HCT116 (cell line): Measurements from ENCODE around the gene LNP1. TPM values are rescaled to one million over a fixed set of nuclear protein-coding genes. Genes with fewer than 3 reads are reported as not detected.

Source experiments
- ATAC-seq: fragments of 200-7000 bp; cut with Tn5 transposase; 2 replicates; pipeline ENCODE4 v1.9.1; 2020; ENCODE audit warnings: mild to moderate bottlenecking, moderate library complexity
- BruUV-seq: library from RNA; stranded (reverse); fragments of 400-500 nt; replicated peaks from 2 replicates; lab custom pipeline; 2021; lab: Mats Ljungman, UMichigan
- CTCF ChIA-PET: fragments of 300-600 bp; sonication (Branson Sonifier 250); formaldehyde crosslinking; loops from one replicate; lab custom pipeline; 2021; ENCODE audit warnings: antibody characterized with exemption; lab: Charles Lee
- POLR2A ChIA-PET: fragments of 300-600, 350-600 bp; sonication (Branson Sonifier 250); formaldehyde crosslinking; loops from one replicate; lab custom pipeline; 2021; ENCODE audit warnings: antibody characterized with exemption; lab: Charles Lee
- RAD21 ChIA-PET, 2 experiments: fragments of 300-600 bp; sonication (Branson Sonifier 250); formaldehyde crosslinking; loops; one replicate each; lab custom pipeline; 2023; ENCODE audit warnings: low total read pairs in 2 of 2; ENCODE audit not compliant: uncharacterized antibody in 2 of 2, unreplicated experiment in 2 of 2, low non-redundant PET in 1 of 2; lab: Charles Lee
- DNase-seq: peaks from one replicate; pipeline ENCODE4 v3.0.0-alpha.2; 2010; ENCODE audit warnings: low read depth, low spot score
- H2AFZ ChIP-seq: fragments of 200-600 bp; shearing (Covaris generic), sonication (generic); 2 replicates; pipeline ENCODE4 v1.6.1; 2017; ENCODE audit warnings: low read depth, mixed run types, mixed read lengths, antibody characterized with exemption, low read length; ENCODE audit not compliant: poor library complexity, severe bottlenecking
- H3K27ac ChIP-seq: 2 replicates; pipeline ENCODE4 v1.5.1; 2012; ENCODE audit warnings: low read depth, low read length
- H3K27me3 ChIP-seq: fragments of 200-600 bp; sonication (generic); 2 replicates; pipeline ENCODE4 v1.6.1; 2016; ENCODE audit warnings: mixed run types, low read length, mixed read lengths; ENCODE audit not compliant: insufficient read depth
- H3K36me3 ChIP-seq, 2 experiments: fragments of 200-500 bp in 1 of 2; fragments of 200-600 bp in 1 of 2; sonication (Bioruptor generic) in 1 of 2; sonication (generic) in 1 of 2; 2 replicates each; pipeline versions ENCODE4 v1.5.1 to v1.6.1; 2014 to 2016; ENCODE audit warnings: low read length in 2 of 2, inconsistent platforms in 1 of 2, mixed read lengths in 1 of 2, mixed run types in 1 of 2; ENCODE audit not compliant: insufficient read depth in 2 of 2, control insufficient read depth in 1 of 2
- H3K4me1 ChIP-seq, 2 experiments: fragments of 200-600 bp in 1 of 2; sonication (generic) in 1 of 2; 2 replicates each; pipeline versions ENCODE4 v1.5.1 to v1.6.1; 2012 to 2017; ENCODE audit warnings: low read length in 2 of 2, inconsistent platforms in 1 of 2, mild to moderate bottlenecking in 1 of 2, mixed read lengths in 1 of 2, mixed run types in 1 of 2, moderate library complexity in 1 of 2; ENCODE audit not compliant: insufficient read depth in 2 of 2, control insufficient read depth in 1 of 2
- H3K4me2 ChIP-seq: fragments of 200-600 bp; sonication (generic); 2 replicates; pipeline ENCODE4 v1.6.1; 2017; ENCODE audit warnings: mixed run types, low read length, mixed read lengths
- H3K4me3 ChIP-seq, 2 experiments: fragments of 200-600 bp in 1 of 2; sonication (generic) in 1 of 2; replicated peaks in 1 of 2; 2 replicates each; pipeline ENCODE4 v1.5.1; 2011 to 2016; ENCODE audit warnings: low read length in 2 of 2, control low read depth in 1 of 2, low read depth in 1 of 2, mild to moderate bottlenecking in 1 of 2, mixed read lengths in 1 of 2, mixed run types in 1 of 2
- H3K79me2 ChIP-seq: fragments of 200-600 bp; sonication (generic); 2 replicates; pipeline ENCODE4 v1.6.1; 2017; ENCODE audit warnings: mild to moderate bottlenecking, mixed run types, low read length, moderate library complexity, mixed read lengths; ENCODE audit not compliant: insufficient read depth
- H3K9ac ChIP-seq: fragments of 200-600 bp; sonication (generic); 2 replicates; pipeline ENCODE4 v1.6.1; 2016; ENCODE audit warnings: low read length, mixed read lengths
- H3K9me2 ChIP-seq: fragments of 200-600 bp; sonication (generic), shearing (Covaris generic); 2 replicates; pipeline ENCODE4 v1.6.1; 2017; ENCODE audit warnings: mixed run types, mild to moderate bottlenecking, moderate library complexity; ENCODE audit not compliant: insufficient read depth
- H3K9me3 ChIP-seq, 2 experiments: fragments of 200-500 bp in 1 of 2; fragments of 200-600 bp in 1 of 2; sonication (Bioruptor generic) in 1 of 2; sonication (generic) in 1 of 2; 2 replicates each; pipeline ENCODE4 v1.6.1; 2014 to 2017; ENCODE audit warnings: low read length in 2 of 2, mixed read lengths in 2 of 2, inconsistent platforms in 1 of 2, low read depth in 1 of 2, mild to moderate bottlenecking in 1 of 2, mixed run types in 1 of 2, moderate library complexity in 1 of 2; ENCODE audit not compliant: control insufficient read depth in 1 of 2, insufficient read depth in 1 of 2
- H4K20me1 ChIP-seq: fragments of 200-600 bp; sonication (generic), shearing (Covaris generic); 2 replicates; pipeline ENCODE4 v1.6.1; 2017; ENCODE audit warnings: mixed run types, mild to moderate bottlenecking, moderate library complexity; ENCODE audit not compliant: insufficient read depth
- CBX3 ChIP-seq: IDR thresholded peaks from 2 replicates; pipeline ENCODE4 v1.6.1; 2012; ENCODE audit warnings: low read depth
- FOSL1 ChIP-seq: IDR thresholded peaks from 2 replicates; pipeline ENCODE4 v1.6.1; 2012; ENCODE audit warnings: low read depth
- ZFX ChIP-seq: fragments of 450-650 bp; IDR thresholded peaks from 2 replicates; pipeline ENCODE4 v1.6.1; 2017
- intact Hi-C: fragments of 100-400 bp; cut with micrococcal nuclease; formaldehyde crosslinking; loops from 2 replicates; pipeline ENCODE4 v1.10.0; 2022
- total RNA-seq: library from RNA; stranded (reverse); gene quantifications from one replicate; pipeline ENCODE4 v1.2.1, GENCODE V29; 2021; ENCODE audit not compliant: unreplicated experiment

The LNP1 gene
- total RNA-seq, 1 experiment from 2014 or later, result 1.6 TPM

DNA sequence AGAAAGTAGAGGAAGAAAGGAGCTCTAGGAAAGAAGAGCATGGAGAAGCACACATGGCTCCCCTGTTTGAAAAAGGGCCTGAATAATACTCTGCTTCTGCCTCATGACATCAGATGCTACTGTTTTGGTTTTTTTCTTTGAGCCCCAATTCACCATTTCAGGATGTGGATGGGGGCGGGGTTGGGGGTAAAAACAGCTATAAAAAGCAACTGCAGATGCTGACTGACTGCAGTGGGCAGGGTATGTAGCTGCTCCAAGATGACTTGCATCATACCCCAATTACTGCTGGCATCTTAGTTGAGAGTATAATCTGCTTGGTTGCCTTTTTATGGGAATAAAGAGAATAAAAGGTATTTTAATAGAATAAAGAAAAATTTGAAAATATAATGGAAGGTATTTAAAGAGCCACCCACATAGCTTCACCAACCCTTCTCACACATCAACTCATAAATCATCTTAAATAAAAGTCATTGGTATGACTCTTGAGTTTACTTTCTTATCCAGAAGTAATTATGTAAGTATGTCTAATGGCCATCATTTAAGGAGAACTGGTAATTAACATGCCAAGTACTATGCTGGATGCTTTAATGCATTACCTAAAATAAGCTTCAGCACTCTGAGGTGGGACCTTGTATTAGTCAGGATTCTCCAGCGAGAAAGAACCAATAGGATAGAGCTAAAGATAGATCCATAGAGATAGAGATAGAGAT is 54.7 kb downstream of the LNP1 start:
- ATAC-seq (no peak), DNase-seq (no peak)
- H3K27ac ChIP-seq, result no peak overlapping the region
- H3K9me2 ChIP-seq, result no peaks in the 10 kb centered on the region
- no peak overlapping the region for H3K9ac ChIP-seq
- ChIA-PET POLR2A (no interaction called here), CTCF (no interaction called here), RAD21 (no interaction called here)
- intact Hi-C loops, result no loop called here
- no peak overlapping the region for H3K4me2 ChIP-seq
- no peaks in the 10 kb centered on the region for H3K36me3 ChIP-seq
- H3K9me3 ChIP-seq, result no peaks in the 10 kb centered on the region
- no peaks in the 10 kb centered on the region for H3K27me3 ChIP-seq
- TF ChIP-seq ZFX (no peak), FOSL1 (no peak)
- H2AFZ ChIP-seq, result no peak overlapping the region
- H3K4me3 ChIP-seq, result no peak overlapping the region
- no TSS peak for BruUV-seq
- no peaks in the 10 kb centered on the region for H3K4me1 ChIP-seq
- no peaks in the 10 kb centered on the region for H4K20me1 ChIP-seq
- no peaks in the 10 kb centered on the region for H3K79me2 ChIP-seq

DNA sequence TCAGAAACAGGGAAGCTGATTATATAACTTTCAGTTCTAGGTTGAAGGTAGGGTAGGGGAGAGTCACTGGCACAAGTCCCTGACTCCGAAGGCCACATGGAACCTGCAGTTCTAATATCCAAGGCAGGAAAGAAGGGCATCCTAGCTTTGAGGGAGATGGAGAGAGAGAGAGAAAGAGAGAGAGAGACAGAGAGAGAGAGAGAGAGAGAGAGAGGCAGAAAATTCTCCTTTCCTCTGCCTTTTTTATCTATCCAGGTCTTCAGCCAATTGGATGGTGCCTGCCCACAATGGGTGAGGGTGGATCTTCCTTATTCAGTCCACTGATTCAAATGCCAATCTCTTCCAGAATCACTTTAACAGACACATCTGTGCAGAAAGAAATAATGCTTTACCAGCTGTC is 55.4 kb downstream of the LNP1 start:
- no peak for TF ChIP-seq CBX3
- DNase-seq, result no peak
- Histone ChIP-seq H3K9me3 (no peaks in the 10 kb centered on the region), H4K20me1 (no peaks in the 10 kb centered on the region), H3K27me3 (no peaks in the 10 kb centered on the region), H3K9me2 (no peaks in the 10 kb centered on the region), H3K36me3 (no peaks in the 10 kb centered on the region), H3K27ac (no peak overlapping the region), H3K79me2 (no peaks in the 10 kb centered on the region), H3K4me1 (no peaks in the 10 kb centered on the region), H2AFZ (no peak overlapping the region), H3K9ac (no peak overlapping the region), H3K4me3 (no peak overlapping the region), H3K4me2 (no peak overlapping the region)
- CTCF ChIA-PET, result no interaction called here
- intact Hi-C loops, result no loop called here
- POLR2A ChIA-PET, result no interaction called here
- RAD21 ChIA-PET, result no interaction called here
- no peak for ATAC-seq
- BruUV-seq, result no TSS peak
